GM21619 (cell line): ENCODE data around the gene INTS7.
A peak's percentile ranks its signal among the peaks of the same experiment; 100 is the strongest.

Experiments
- ATAC-seq: cut with Tn5 transposase; IDR thresholded peaks from one replicate; pipeline ENCODE4 v1.9.1; 2021; ENCODE audit not compliant: unreplicated experiment

Gene INTS7

DNA sequence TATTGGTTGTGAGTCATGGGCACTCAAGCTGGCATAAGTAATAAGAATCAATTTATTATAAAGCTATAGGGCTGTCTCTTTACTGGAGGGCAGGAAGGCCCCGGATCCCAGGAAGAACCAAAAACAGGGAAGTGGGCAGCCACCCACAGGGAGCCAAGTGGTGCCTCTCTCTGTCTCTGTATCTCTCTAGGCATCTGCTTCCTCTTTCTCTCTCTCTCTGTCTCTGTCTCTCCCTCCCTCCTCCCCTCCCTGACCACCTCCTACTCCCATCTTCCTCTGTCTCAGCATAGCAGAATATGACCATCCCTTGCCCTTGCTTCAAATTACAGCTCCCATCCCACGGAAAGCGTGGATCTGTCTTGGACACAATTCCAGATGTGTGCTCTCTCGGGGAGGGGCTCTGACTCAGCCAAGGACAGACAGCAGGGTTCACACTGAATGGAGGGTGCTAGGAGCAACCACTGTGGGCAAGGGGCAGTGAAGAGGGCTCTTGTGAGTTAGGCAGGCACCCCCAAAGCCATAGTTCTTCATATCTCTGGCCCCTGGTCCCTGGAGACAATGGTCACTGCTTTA, 124.4 kb downstream of the INTS7 start:
- no peak for ATAC-seq

DNA sequence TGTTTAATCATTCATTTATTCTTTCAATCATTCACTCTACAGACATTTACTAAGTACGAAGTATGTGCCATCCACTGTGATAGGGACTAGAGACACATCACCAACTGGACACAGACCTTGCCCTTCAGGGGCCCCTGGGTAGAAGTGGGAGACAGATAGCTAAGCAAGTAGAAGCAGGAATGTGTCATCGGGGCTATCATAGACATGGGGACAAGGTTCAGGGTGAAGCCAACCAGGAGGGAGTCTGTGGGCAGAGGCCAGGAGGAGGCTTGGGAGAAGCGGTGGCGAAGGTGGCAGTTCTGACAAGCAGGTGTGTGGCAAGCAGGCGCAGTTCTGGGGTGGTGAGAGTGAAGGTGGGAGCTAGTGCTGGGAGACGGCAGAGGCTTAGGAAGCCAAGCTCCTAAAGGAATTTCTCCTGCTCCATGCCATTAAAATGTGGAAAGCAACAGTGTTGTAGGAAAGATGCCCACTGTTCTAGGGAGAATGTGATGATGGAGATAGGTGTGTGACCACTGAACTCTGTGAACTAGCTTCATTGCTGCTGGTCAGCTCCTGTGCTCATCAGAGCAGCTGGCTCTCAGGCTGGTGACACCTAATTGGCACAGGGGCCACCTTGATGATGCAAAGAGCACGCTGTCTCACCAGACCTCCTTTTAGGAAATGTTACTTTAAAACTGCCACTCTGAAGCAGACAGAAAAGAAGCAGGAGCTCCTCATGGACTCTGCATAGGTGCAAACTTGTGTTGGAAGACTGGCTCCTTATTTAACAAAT, 125.1 kb downstream of the INTS7 start:
- no peak for ATAC-seq

GRCh38 chr1:211909395-211909794, 126.0 kb downstream of the INTS7 start:
- no peak for ATAC-seq

- no peak for ATAC-seq
Observed at GRCh38 chr1:211908951-211909350, 126.4 kb downstream of the INTS7 start.

DNA sequence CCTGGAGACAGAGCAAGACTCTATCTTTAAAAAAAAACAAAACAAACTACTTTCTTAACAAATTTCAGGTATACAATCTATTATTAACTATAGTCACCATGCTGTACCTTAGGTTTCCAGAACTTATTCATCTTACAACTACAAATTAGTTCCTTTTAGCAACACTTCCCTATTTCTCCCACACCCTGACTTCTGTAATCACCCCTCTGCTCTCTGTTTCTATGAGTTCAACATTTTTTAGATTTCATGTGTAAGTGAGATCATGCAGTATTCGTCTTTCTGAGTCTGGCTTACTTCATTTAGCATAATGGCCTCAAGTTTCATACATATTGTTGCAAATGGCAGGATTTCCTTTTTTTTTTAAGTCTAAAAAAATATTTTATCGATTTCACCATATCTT, 126.9 kb downstream of the INTS7 start:
- peak; percentile 60 for ATAC-seq

- ATAC-seq: no peak
Observed at GRCh38 chr1:211903490-211904245, 131.7 kb downstream of the INTS7 start.

DNA sequence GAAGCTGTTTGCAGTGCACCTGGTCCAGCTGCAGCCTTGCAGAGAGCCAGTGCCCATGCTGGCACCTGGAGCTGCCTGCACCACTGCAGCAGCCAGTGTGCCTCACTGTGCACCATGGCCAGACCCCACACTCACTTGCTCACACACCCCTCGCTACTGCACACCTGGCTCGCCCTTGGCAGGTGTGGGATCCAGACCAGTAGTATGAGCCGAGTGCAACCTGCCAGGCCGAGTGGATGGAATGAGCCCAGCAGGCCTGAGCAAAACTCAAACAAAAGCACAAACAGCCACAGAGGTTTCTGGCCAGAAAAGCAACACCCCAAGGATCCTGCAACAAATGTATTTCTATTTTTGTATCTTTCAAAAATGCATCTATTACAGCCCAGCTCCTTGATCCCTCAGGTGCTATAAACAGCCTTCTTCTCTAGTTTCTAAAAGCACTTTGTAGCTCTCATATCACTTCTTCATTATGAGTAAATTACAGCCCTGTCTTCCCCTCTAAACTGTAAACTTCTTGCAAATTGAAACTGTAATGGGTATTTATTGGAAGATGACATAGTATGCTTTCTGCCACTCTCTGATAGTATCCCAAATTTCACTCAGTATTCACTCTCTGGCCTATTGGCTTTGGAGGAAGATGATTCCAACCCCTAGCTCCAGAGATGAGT, 132.6 kb downstream of the INTS7 start:
- no peak for ATAC-seq

DNA sequence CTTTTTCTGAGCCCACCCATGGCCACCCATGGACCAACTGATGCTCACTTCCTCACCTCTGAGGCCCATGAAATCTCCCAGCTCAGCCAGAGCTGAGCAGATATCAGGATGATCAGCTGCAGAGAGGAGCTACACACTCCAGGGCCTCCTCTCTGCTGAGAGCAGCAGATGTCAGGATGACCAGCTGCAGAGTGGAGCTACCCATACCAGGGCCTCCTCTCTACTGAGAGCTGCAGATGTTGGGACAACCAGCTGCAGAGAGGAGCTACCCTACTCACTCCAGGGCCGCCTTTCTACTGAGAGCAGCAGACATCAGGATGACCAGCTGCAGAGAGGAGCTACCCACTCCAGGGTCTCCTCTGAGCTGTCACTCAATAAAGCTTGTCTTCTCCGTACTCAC, 133.4 kb downstream of the INTS7 start:
- no peak for ATAC-seq

GRCh38 chr1:211900441-211900840, 134.9 kb downstream of the INTS7 start:
- no peak for ATAC-seq

DNA sequence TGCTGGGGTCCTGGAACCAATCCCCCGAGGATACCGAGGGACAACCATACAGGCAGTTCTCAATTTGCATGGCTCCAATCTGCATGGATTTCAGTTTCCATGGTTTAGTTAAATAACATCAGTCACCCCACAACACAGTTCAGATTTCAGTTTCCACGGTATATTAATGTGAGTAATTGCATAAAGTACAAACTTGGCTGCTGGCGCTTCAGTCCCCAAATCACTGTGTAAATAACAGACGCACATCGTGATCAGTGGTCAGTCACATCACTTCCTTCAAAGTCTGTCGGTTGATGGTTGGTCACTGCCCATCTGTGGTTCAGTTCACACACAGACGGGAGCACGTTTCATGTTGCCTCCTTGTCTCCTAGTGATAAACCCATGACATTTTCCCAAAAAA, 138.4 kb downstream of the INTS7 start:
- ATAC-seq: no peak

- ATAC-seq: no peak
Observed at GRCh38 chr1:211895126-211895759, 140.1 kb downstream of the INTS7 start.

DNA sequence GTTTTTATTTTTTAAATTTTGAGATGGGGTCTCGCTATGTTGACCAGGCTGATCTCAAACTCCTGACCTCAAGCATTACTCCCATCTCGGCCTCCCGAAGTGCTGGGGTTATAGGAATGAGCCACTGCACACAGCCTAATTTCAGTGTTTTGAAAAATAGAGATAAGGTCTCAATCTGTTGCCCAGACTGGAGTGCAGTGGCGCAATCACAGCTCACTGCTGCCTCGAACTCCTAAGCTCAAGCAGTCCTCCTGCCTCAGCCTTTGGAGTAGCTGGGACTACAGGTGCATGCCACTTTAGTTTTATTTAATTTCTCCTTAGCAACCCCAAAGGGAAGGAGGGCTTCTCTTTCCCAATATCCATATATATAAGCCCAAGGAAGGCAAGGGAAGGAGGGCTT, 141.0 kb downstream of the INTS7 start:
- no peak for ATAC-seq

DNA sequence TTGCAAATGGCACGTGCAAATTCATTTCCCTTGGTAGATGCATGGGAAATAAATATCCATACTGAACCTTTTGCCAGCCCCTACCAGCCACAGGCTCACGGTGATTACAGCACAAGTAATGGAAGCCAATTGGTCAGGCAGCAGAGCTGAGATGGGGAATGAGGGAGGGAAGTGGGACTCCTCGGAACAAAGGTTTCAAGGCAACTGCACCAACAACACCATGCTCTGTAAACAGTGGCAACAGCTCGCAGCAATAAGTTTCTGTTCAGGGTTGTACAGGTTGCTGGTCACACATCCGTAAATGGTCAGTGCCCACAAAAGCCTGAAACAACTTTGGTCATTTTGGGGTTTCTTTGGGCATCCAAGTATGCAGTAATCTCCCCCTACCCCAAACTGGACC, 142.1 kb downstream of the INTS7 start:
- no peak for ATAC-seq

DNA sequence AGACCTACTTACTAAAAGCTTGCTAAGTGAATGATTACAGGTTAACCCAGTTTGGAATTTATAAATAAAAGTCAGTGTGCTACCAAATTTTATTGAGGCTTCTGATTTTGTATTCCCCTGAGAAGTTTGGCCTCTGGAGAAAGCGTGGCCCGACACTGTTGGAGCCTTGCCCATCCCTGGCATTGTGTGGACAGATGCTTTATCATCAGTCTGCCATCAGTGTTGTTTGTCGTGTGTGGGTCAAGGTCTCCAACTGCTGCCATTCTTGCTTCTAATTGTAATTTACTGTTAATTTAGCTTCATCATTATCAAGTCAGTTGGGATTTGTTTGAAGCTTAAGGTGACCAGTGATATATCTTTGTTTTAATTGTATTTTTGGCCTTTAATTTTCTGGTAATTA, 142.8 kb downstream of the INTS7 start:
- ATAC-seq: no peak

DNA sequence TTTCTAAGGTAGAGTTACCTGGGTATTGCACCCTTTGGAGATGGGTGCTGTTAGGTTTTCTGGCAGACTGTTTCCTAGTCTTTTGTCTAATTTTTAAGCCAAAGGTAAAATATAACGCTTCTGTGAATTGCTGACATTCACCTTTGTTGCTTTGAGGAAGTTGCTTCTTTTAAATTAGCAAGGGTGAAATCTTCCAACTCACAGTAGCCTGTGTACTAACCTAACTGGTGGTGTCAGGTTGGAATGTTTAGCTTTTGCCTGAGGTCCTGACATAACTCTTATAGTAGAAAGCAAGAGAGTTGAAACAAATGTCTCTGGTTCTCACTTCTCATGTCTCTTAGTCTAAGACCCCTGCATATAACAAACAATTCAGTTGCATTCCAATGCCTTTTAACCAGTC, 143.6 kb downstream of the INTS7 start:
- no peak for ATAC-seq
